Heart right ventricle (tissue), 16 donors: ENCODE results near the gene RNF19B. TPM values are rescaled to one million over a fixed set of nuclear protein-coding genes. Genes with fewer than 3 reads are reported as not detected.
A peak's percentile ranks its signal among the peaks of the same experiment; 100 is the strongest.

Experiments used
- ATAC-seq, 8 donors: fragments of 200-7000 bp; cut with Tn5 transposase; one replicate each; pipeline ENCODE4 v1.9.1; 2020; ENCODE audit warnings: mild to moderate bottlenecking in 8 of 8, moderate library complexity in 8 of 8, moderate number of reproducible peaks in 1 of 8
- DNase-seq, 2 donors: peaks; one replicate each; pipeline ENCODE4 v3.0.0-alpha.2; 2020
- H3K27ac ChIP-seq, 10 donors: fragments of 200-600 bp; sonication (generic) in 2 of 10; one replicate each; pipeline versions ENCODE4 v1.5.0 to v1.8.0; 2020 to 2022; ENCODE audit warnings: mild to moderate bottlenecking in 3 of 10
- H3K27me3 ChIP-seq, 7 donors: fragments of 200-600 bp; one replicate each; pipeline ENCODE4 v1.8.0; 2021 to 2022; ENCODE audit warnings: mild to moderate bottlenecking in 2 of 7
- H3K36me3 ChIP-seq, 9 donors: fragments of 200-600 bp; sonication (generic) in 1 of 9; one replicate each; pipeline versions ENCODE4 v1.5.0 to v1.8.0; 2020 to 2022; ENCODE audit warnings: mild to moderate bottlenecking in 2 of 9
- H3K4me1 ChIP-seq, 9 donors: fragments of 200-600 bp; sonication (generic) in 1 of 9; one replicate each; pipeline versions ENCODE4 v1.5.0 to v1.8.0; 2020 to 2022; ENCODE audit warnings: mild to moderate bottlenecking in 4 of 9
- H3K4me3 ChIP-seq, 10 donors: fragments of 200-600 bp; sonication (generic) in 2 of 10; one replicate each; pipeline versions ENCODE4 v1.5.0 to v1.8.0; 2020 to 2022; ENCODE audit warnings: mild to moderate bottlenecking in 7 of 10, moderate library complexity in 2 of 10
- H3K9me3 ChIP-seq, 11 donors: fragments of 200-600 bp in 10 of 11; sonication (generic) in 2 of 11; one replicate each; pipeline versions ENCODE4 v1.5.0 to v1.8.0; 2013 to 2022; ENCODE audit warnings: mild to moderate bottlenecking in 2 of 11, control low read depth in 1 of 11, moderate library complexity in 1 of 11
- CTCF ChIP-seq, 9 donors: fragments of 200-600 bp; sonication (generic) in 2 of 9; IDR thresholded peaks; one replicate each; pipeline versions ENCODE4 v1.5.0 to v1.8.0; 2021 to 2022; ENCODE audit warnings: antibody characterized with exemption in 9 of 9, mild to moderate bottlenecking in 5 of 9, moderate library complexity in 1 of 9
- WGBS, 2 donors: extraction: QIAGEN DNeasy Blood & Tissue Kit; methylation state at CpG; one replicate each; pipeline ENCODE4 v1.1.7; 2013; ENCODE audit warnings: inconsistent platforms in 1 of 2; 5-methylcytosine and 5-hydroxymethylcytosine counted together
- intact Hi-C, 10 donors: fragments of 100-400 bp; cut with DNase I; formaldehyde crosslinking; loops; one replicate each; pipeline versions ENCODE4 v1.11.1 to v1.14.2; 2022
- polyA plus RNA-seq, 2 donors: library from polyadenylated mRNA; stranded (reverse); fragments of 200-250 nt; gene quantifications; one replicate each; pipeline ENCODE4 v1.2.3, GENCODE V29; 2013
- total RNA-seq, 10 donors: library from RNA; stranded (reverse); fragmentation: NEBNext Ultra II Directional in 3 of 10; extraction: Animal tissue kit (Norgen Biotek cat#: 25700) in 3 of 10; gene quantifications; one replicate each; pipeline versions ENCODE4 v1.2.1 to v1.2.4, GENCODE V29; 2021 to 2023
- donor health status: Arrhythmogenic right ventricular cardiomyopathy.
- donor health status: ischemic (EF 13 %, LVEDD 7.1; RV severe dilation, severe dysfunction).
- donor health status: healthy with polysubstance abuse.
- donor health status: DM: no; HTN: yes; CAD: no.
- donor health status: DM: no; HTN: no; CAD: no.
- donor health status: ischemic (EF 25% LVEDD 6.9; RV normal size, moderate dysfunction).
- donor health status: ischemic (EF 25% LVEDD 5.7; RV mildly dilated, moderate dysfunction).
- donor health status: healthy.
- donor health status: DM: yes; HTN: yes; CAD: no.
- donor health status: Ischemic cardiomyopathy.
- donor health status: ischemic (EF 35%, LVEDD 5.7; RV mildly dilated, moderate dysfunction).
- donor health status: nonischemic (EF 11% LVEDD 7.7; RV severe dilation, severe dysfunction).
- donor health status: DM: yes; HTN: yes; CAD: no.
- donor health status: PGD.
- donor health status: ischemic (EF 29% LVEDD 5.4; RV normal size, mild dysfunction).
- donor health status: nonischemic (EF 23%, LVEDD 6.1; RV moderate dilation, normal function).

The RNF19B gene
- total and polyA plus RNA-seq, 12 donors = 1.1 to 36.9 (median 13.2) TPM

- no peaks in the 10 kb centered on the region for H3K27me3 ChIP-seq
- TF ChIP-seq CTCF (IDR thresholded peaks at IDR 0.05) = no peak
- peaks cover 0 to 33% (median 0%) of the 10 kb centered on the region in 9 donors for H3K36me3 ChIP-seq
- 92 to 97% methylated on average over 6 of the region's 6 CpGs for WGBS, 2 donors
- no peak overlapping the region for H3K27ac ChIP-seq
- DNase-seq (no peak), ATAC-seq (no peak)
- intact Hi-C loops = loop anchor here in 1 of 10 donors (10.0 kb wide), 1 partner anchor 91 kb away; no protein-coding TSS in a partner anchor
- H3K9me3 ChIP-seq = no peaks in the 10 kb centered on the region
- no peak overlapping the region for H3K4me3 ChIP-seq
- peaks cover 0 to 56% (median 14%) of the 10 kb centered on the region in 9 donors for H3K4me1 ChIP-seq
Observed at GRCh38 chr1:32954168-32954567, 10.4 kb downstream of the RNF19B start.

- 34 to 64% methylated on average over 1 of the region's 1 CpG for WGBS, 2 donors
- Histone ChIP-seq H3K4me3 (no peak overlapping the region), H3K27ac (no peak overlapping the region), H3K36me3 (peaks cover 0 to 35% (median 0%) of the 10 kb centered on the region in 9 donors), H3K9me3 (no peaks in the 10 kb centered on the region), H3K27me3 (no peaks in the 10 kb centered on the region), H3K4me1 (peaks cover 0 to 57% (median 18%) of the 10 kb centered on the region in 9 donors)
- peak in 1 of 9 donors; percentile 12 for TF ChIP-seq CTCF (IDR thresholded peaks at IDR 0.05)
- ATAC-seq = peak in 1 of 8 donors; percentile 37
- no peak for DNase-seq
- intact Hi-C loops = loop anchor here in 1 of 10 donors (10.0 kb wide), 1 partner anchor 91 kb away; no protein-coding TSS in a partner anchor
Observed at GRCh38 chr1:32953495-32953894, 11.1 kb downstream of the RNF19B start.

- Histone ChIP-seq H3K27me3 (no peaks in the 10 kb centered on the region), H3K4me3 (no peak overlapping the region), H3K4me1 (peaks cover 0 to 48% (median 21%) of the 10 kb centered on the region in 9 donors), H3K36me3 (peaks cover 0 to 68% (median 17%) of the 10 kb centered on the region in 9 donors), H3K27ac (no peak overlapping the region), H3K9me3 (no peaks in the 10 kb centered on the region)
- 35 to 75% methylated on average over 5 of the region's 5 CpGs for WGBS, 2 donors
- intact Hi-C loops = loop anchor here in 2 of 10 donors (5.0 kb wide), 2 partner anchors 88 to 108 kb away; partner anchors contain the start of gene AK2 (in 1 of the 2)
- ATAC-seq = peak in 1 of 8 donors; percentile 33
- TF ChIP-seq CTCF (IDR thresholded peaks at IDR 0.05) = no peak
- DNase-seq = no peak
Observed at GRCh38 chr1:32949519-32949918, 15.1 kb downstream of the RNF19B start.

GRCh38 chr1:32948905-32949304, 15.7 kb downstream of the RNF19B start:
- 61 to 74% methylated on average over 1 of the region's 1 CpG for WGBS, 2 donors

More at GRCh38 chr1:32948905-32949304, 15.7 kb downstream of the RNF19B start:
- intact Hi-C loops = loop anchor here in 2 of 10 donors (5.0 kb wide), 2 partner anchors 88 to 108 kb away; partner anchors contain the start of gene AK2 (in 1 of the 2)
- ATAC-seq (no peak), DNase-seq (no peak)
- TF ChIP-seq CTCF (IDR thresholded peaks at IDR 0.05) = no peak
- H3K27ac ChIP-seq = no peak overlapping the region
- peaks cover 0 to 74% (median 17%) of the 10 kb centered on the region in 9 donors for H3K36me3 ChIP-seq
- H3K9me3 ChIP-seq = no peaks in the 10 kb centered on the region
- H3K4me3 ChIP-seq = no peak overlapping the region
- H3K4me1 ChIP-seq = peaks cover 0 to 48% (median 21%) of the 10 kb centered on the region in 9 donors
- no peaks in the 10 kb centered on the region for H3K27me3 ChIP-seq
